HL-60/S4 (cell line): ENCODE data around the gene HOXB5.

Source experiments
- in situ Hi-C: fragments of 300-500 bp; cut with MboI; formaldehyde crosslinking; loops from 2 replicates; pipeline ENCODE4 v1.14.3; 2022; ENCODE audit warnings: low sequenced_read_pairs

HOXB5 gene

GRCh38 chr17:48605409-48605919, 11.9 kb upstream of the HOXB5 start:
- in situ Hi-C loops, result no loop called here

- in situ Hi-C loops, result no loop called here
Observed at GRCh38 chr17:48604770-48605329, 11.3 kb upstream of the HOXB5 start, which contains the start of gene HOXB6. Gene HOXB6 (minus strand): TSS chr17:48604986. CDS start chr17:48598150, 6,836 bp downstream.

GRCh38 chr17:48603959-48604769, 10.6 kb upstream of the HOXB5 start:
- in situ Hi-C loops, result no loop called here

- in situ Hi-C loops, result no loop called here
Observed at GRCh38 chr17:48601539-48602425, 8.2 kb upstream of the HOXB5 start.

GRCh38 chr17:48601207-48601538, 7.6 kb upstream of the HOXB5 start:
- in situ Hi-C loops, result no loop called here

GRCh38 chr17:48600244-48601098, 6.9 kb upstream of the HOXB5 start:
- in situ Hi-C loops, result no loop called here

GRCh38 chr17:48599354-48599753, 5.8 kb upstream of the HOXB5 start:
- in situ Hi-C loops, result no loop called here

- in situ Hi-C loops, result no loop called here
Observed at GRCh38 chr17:48598736-48599135, 5.2 kb upstream of the HOXB5 start.

- in situ Hi-C loops, result no loop called here
Observed at GRCh38 chr17:48597778-48598631, 4.4 kb upstream of the HOXB5 start.

- in situ Hi-C loops, result no loop called here
Observed at GRCh38 chr17:48597528-48597777, 3.9 kb upstream of the HOXB5 start.

GRCh38 chr17:48596735-48597527, 3.4 kb upstream of the HOXB5 start:
- in situ Hi-C loops, result no loop called here

- in situ Hi-C loops, result no loop called here
Observed at GRCh38 chr17:48596000-48596734, 2.6 kb upstream of the HOXB5 start.

- in situ Hi-C loops, result no loop called here
Observed at GRCh38 chr17:48595278-48595999, 1.9 kb upstream of the HOXB5 start.

GRCh38 chr17:48594538-48595277, 1.1 kb upstream of the HOXB5 start:
- in situ Hi-C loops, result no loop called here

GRCh38 chr17:48593840-48594537, 410 bp upstream of the HOXB5 start:
- in situ Hi-C loops, result no loop called here

- in situ Hi-C loops, result no loop called here
Observed at GRCh38 chr17:48592577-48592976, 1.0 kb downstream of the HOXB5 start.
